PFSK-1 (cell line): ENCODE data around the gene MRPL20.
A peak's percentile ranks its signal among the peaks of the same experiment; 100 is the strongest.

ENCODE experiments used
- FOXP2 ChIP-seq: optimal IDR thresholded peaks from 2 replicates; pipeline ENCODE3; 2011; ENCODE audit warnings: borderline replicate concordance, control low read depth, inconsistent platforms; ENCODE audit not compliant: insufficient read depth; ENCODE audit errors: extremely low read length, extremely low read depth
- POLR2AphosphoS5 ChIP-seq: IDR thresholded peaks from 2 replicates; pipeline ENCODE4 v1.6.1; 2012; ENCODE audit warnings: low read depth, mild to moderate bottlenecking, control low read depth, low read length, moderate library complexity
- SIN3A ChIP-seq: IDR thresholded peaks from 2 replicates; pipeline ENCODE4 v1.6.1; 2012; ENCODE audit warnings: mild to moderate bottlenecking, low read length, moderate library complexity, borderline replicate concordance; ENCODE audit not compliant: insufficient read depth
- TAF1 ChIP-seq: IDR thresholded peaks from 2 replicates; pipeline ENCODE4 v1.6.1; 2012; ENCODE audit warnings: low read length, control low read depth, borderline replicate concordance; ENCODE audit not compliant: insufficient read depth
- TF ChIP-seq, protein P1 (sequence below), 2 experiments: IDR thresholded peaks; 2 replicates each; pipeline versions ENCODE4 v1.6.1 to v1.8.0; 2011 to 2012; ENCODE audit warnings: low read depth in 2 of 2, low read length in 2 of 2, control low read depth in 1 of 2, inconsistent platforms in 1 of 2, mild to moderate bottlenecking in 1 of 2, moderate library complexity in 1 of 2; ENCODE audit not compliant: insufficient read depth in 1 of 2

Gene MRPL20

DNA sequence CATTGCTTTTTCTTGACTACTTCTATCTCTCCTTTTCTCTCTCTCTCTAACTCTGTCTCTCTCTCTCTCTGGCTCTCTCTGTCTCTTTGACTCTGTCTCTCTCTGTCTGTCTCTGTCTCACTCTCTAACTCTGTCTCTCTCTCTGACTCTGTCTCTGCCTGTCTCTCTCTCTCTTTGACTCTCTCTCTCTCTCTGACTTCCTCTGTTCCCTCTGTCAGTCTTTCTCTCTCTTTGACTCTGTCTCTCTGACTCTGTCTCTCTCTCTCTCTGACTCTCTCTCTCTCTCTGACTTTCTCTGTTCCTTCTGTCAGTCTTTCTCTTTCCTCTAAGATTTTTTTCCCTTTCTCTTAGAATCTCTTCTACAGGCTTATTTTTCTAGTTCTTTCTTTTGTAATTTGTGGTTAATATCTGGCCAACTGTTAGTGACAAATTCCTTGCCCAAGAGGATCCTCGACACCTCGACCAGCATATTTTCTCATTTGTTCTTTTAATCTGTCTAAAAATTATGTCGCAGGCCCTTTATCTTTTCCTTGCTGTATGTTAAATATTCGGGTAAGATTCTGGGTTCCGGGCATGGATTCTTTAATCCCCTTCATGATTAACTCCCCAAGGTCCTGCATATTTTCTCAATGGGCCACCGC is 42.1 kb upstream of the MRPL20 start, which contains the start of gene ATAD3C:
TSS of gene ATAD3C (plus strand) at position 591 of the 641 bp plus-strand sequence. CDS start 995 bp downstream, outside the sequence.
- no peak for TF ChIP-seq POLR2AphosphoS5
- TF ChIP-seq TAF1: no peak
- TF ChIP-seq SIN3A: no peak
- TF ChIP-seq FOXP2: no peak
- TF ChIP-seq, protein P1, sequence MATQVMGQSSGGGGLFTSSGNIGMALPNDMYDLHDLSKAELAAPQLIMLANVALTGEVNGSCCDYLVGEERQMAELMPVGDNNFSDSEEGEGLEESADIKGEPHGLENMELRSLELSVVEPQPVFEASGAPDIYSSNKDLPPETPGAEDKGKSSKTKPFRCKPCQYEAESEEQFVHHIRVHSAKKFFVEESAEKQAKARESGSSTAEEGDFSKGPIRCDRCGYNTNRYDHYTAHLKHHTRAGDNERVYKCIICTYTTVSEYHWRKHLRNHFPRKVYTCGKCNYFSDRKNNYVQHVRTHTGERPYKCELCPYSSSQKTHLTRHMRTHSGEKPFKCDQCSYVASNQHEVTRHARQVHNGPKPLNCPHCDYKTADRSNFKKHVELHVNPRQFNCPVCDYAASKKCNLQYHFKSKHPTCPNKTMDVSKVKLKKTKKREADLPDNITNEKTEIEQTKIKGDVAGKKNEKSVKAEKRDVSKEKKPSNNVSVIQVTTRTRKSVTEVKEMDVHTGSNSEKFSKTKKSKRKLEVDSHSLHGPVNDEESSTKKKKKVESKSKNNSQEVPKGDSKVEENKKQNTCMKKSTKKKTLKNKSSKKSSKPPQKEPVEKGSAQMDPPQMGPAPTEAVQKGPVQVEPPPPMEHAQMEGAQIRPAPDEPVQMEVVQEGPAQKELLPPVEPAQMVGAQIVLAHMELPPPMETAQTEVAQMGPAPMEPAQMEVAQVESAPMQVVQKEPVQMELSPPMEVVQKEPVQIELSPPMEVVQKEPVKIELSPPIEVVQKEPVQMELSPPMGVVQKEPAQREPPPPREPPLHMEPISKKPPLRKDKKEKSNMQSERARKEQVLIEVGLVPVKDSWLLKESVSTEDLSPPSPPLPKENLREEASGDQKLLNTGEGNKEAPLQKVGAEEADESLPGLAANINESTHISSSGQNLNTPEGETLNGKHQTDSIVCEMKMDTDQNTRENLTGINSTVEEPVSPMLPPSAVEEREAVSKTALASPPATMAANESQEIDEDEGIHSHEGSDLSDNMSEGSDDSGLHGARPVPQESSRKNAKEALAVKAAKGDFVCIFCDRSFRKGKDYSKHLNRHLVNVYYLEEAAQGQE (IDR thresholded peaks at IDR 0.05; ENCODE audit: insufficient read depth in 1 of 2, low read depth in 2 of 2, low read length in 2 of 2): no peak

GRCh38 chr1:1442069-1442770 is 35.1 kb upstream of the MRPL20 start:
- TF ChIP-seq POLR2AphosphoS5: no peak
- TF ChIP-seq, protein P1 (IDR thresholded peaks at IDR 0.05; ENCODE audit: insufficient read depth in 1 of 2, low read depth in 2 of 2, low read length in 2 of 2): no peak
- no peak for TF ChIP-seq FOXP2
- TF ChIP-seq SIN3A: no peak
- no peak for TF ChIP-seq TAF1

DNA sequence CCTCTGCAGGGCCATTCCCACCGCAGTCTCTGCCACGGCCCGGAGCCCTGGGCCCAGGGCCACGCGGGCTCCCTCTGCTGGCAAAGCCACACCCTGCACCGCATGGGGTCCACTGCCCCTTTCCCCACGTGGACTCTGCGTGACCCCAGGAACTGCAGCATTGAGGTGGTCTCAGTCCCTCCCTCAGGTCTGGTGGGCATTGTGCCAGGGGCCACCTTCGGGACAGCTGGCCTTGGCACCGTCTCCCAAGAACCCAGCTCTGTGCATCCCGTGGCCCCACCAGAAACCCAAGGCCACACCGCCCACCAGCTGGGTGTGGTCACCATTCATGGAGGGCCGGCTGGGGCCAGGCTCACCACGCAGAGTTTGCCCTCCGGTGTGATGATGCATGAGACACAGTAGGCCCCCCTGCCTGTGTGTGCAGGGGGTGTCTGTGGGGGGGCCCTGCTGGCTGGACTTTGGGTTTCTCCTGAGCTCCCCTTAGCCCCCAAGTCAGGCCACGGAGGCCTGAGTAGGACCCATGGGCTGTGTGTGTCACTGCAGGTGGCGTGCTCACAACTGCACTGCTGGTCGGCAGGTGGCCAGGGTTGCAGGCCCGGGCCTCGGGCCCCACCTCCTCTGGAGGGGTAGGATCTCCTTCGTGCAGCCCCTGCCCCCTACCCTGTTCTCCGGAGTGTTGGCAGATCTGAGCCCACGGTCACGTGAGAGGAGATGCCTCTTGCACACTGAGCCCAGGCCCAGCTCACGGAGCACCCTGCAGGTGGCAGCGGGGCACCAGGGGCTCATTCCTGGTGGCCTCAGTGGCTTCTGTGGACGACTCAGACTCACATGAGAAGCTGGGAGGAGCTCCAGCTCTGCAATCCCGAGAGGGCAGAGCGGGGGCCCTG is 34.2 kb upstream of the MRPL20 start:
- TF ChIP-seq FOXP2: no peak
- 0 out of 2 replicates have a peak, but pooled peaks have one; percentile 29 for TF ChIP-seq POLR2AphosphoS5

DNA sequence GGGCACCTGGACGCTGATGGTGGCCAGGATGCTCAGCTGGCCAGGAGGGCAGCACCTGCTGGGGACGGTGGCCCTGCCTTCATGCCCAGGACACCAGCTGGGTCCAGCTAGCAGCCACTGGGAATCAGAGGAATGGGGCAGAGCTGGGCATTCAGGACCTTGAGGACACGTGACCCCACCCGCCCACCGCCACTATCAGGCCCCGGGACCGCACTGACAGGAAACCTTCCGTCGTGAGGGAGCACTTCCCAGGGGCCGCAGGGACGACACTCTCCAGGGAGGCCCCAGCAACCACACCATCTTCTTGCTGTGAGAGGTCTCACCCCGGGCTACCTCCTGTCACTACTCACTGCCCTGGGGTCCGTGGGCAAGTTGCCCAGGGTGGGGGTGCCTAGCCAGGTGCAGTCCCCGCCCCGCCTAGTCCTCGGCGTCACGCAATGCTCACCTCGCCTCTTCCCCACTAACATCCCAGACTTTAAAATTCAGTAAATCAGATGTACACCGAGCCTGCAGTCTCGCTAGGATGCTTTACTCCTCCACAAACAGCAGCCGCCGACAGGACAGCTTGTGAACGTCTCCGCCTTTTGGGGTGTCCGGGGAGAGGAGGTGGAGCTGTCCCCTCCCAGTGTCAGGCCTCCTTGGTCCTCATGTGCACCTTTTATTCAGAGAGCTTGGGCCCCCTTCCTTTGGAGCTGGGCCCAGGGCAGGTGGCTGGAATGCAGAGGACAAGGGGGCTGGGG is 33.3 kb upstream of the MRPL20 start:
- no peak for TF ChIP-seq FOXP2
- TF ChIP-seq TAF1: no peak
- no peak for TF ChIP-seq SIN3A
- TF ChIP-seq, protein P1 (IDR thresholded peaks at IDR 0.05; ENCODE audit: insufficient read depth in 1 of 2, low read depth in 2 of 2, low read length in 2 of 2): no peak
- no peak for TF ChIP-seq POLR2AphosphoS5
